Loucy (cell line): ENCODE data around the gene BRWD1.

Experiments
- CTCF ChIP-seq: fragments of 200-600 bp; sonication (generic); conservative IDR thresholded peaks from 2 replicates; pipeline ENCODE4 v1.5.1; 2014; ENCODE audit warnings: mild to moderate bottlenecking, antibody characterized with exemption, low read length
- EZH2phosphoT487 ChIP-seq: fragments of 200-600 bp; IDR thresholded peaks from 2 replicates; pipeline ENCODE4 v1.6.1; 2018; ENCODE audit warnings: antibody characterized with exemption, mild to moderate bottlenecking, moderate library complexity, borderline replicate concordance

DNA sequence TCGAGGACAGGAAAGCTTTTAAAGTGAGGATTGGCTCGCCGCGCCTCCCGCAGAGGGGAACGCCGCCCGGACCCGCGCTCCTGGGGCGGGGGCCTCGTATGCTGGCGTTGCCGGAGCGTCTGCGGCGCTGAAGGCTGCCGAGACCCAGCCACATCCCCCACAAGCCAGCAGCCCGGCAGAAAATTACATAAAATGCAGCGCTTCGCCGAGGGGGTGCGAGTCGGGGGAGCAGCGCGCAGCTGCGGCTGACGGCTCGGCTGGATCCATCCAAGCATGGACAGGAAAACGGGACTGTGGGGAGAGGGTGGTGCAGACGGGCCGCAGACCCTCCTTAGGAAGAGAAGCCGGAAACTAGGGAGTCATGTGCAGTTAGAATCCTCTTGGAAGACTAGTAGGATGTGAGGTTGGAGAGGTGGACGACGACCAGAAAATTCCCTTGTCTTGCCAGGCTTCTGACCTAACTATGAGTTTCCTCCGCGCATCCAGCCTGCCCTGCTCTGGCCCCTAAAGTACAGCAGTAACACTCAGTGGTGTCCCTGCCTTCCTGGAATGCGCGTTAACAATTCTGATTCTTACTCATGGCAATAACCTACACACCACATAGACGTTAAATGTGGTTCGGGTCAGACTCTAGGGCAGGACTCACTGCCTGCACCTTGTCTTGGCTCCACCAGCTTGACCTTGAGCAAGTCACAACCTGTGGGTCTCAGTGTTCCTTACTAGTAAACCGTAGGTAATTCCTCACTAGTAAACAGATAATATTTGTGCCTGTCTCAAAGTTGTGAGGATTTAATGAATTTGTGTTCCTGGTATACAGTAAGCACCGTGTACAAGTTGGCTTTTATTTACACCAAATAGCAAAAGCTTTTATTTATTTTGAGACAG lies 953 bp upstream of the BRWD1 start:
- TF ChIP-seq CTCF (no peak), EZH2phosphoT487 (no peak)
